Measurements from ENCODE around the gene NOTCH2. TPM values are rescaled to one million over a fixed set of nuclear protein-coding genes. Genes with fewer than 3 reads are reported as not detected.
A peak's percentile ranks its signal among the peaks of the same experiment; 100 is the strongest.

NOTCH2 gene
- total RNA-seq, 1 donor from 2014 or later, result 66.6 TPM

- Histone ChIP-seq H3K27ac (no peak overlapping the region), H3K36me3 (peaks cover 4% of the 10 kb centered on the region), H3K4me2 (no peak overlapping the region), H3K4me1 (no peaks in the 10 kb centered on the region), H4K20me1 (ENCODE audit: low read depth) (peaks cover 3% of the 10 kb centered on the region), H3K9me3 (ENCODE audit: low read depth) (no peaks in the 10 kb centered on the region), H3K9ac (no peak overlapping the region), H3K27me3 (no peaks in the 10 kb centered on the region), H3F3A (ENCODE audit: low read depth) (no peaks in the 10 kb centered on the region), H3K79me2 (ENCODE audit: low read depth) (no peaks in the 10 kb centered on the region), H2AFZ (replicated peaks) (no peak overlapping the region), H3K4me3 (no peak overlapping the region)
- H3K4me1 Mint-ChIP-seq, result peaks cover 11% of the 10 kb centered on the region
- H3K4me3 Mint-ChIP-seq, result no peak overlapping the region
- H3K9me3 Mint-ChIP-seq, result no peaks in the 10 kb centered on the region
- no peak for DNase-seq (ENCODE audit: low spot score)
- no peaks in the 10 kb centered on the region for H3K27me3 Mint-ChIP-seq (ENCODE audit: insufficient read depth, low read depth)
- no peak for TF ChIP-seq EZH2phosphoT487 (IDR thresholded peaks at IDR 0.05)
- TF ChIP-seq CTCF (IDR thresholded peaks at IDR 0.05), result no peak
- no peak for TF ChIP-seq EZH2 (IDR thresholded peaks at IDR 0.05)
- H3K27ac Mint-ChIP-seq, result no peak overlapping the region
- H3K36me3 Mint-ChIP-seq, result peaks cover 29% of the 10 kb centered on the region
These were observed 100.9 kb downstream of the NOTCH2 start for GRCh38 chr1:119968601-119969000.

GRCh38 chr1:119968068-119968492 is 101.4 kb downstream of the NOTCH2 start:
- Histone ChIP-seq H3F3A (ENCODE audit: low read depth) (no peaks in the 10 kb centered on the region), H4K20me1 (ENCODE audit: low read depth) (peaks cover 3% of the 10 kb centered on the region), H3K9me3 (ENCODE audit: low read depth) (no peaks in the 10 kb centered on the region), H2AFZ (replicated peaks) (no peak overlapping the region), H3K79me2 (ENCODE audit: low read depth) (no peaks in the 10 kb centered on the region), H3K27ac (no peak overlapping the region), H3K4me1 (no peaks in the 10 kb centered on the region), H3K4me3 (no peak overlapping the region), H3K36me3 (peaks cover 4% of the 10 kb centered on the region), H3K27me3 (no peaks in the 10 kb centered on the region), H3K4me2 (no peak overlapping the region), H3K9ac (no peak overlapping the region)
- H3K27ac Mint-ChIP-seq, result no peak overlapping the region
- no peaks in the 10 kb centered on the region for H3K27me3 Mint-ChIP-seq (ENCODE audit: insufficient read depth, low read depth)
- no peaks in the 10 kb centered on the region for H3K9me3 Mint-ChIP-seq
- peaks cover 32% of the 10 kb centered on the region for H3K36me3 Mint-ChIP-seq
- H3K4me1 Mint-ChIP-seq, result peaks cover 11% of the 10 kb centered on the region
- DNase-seq (ENCODE audit: low spot score), result peak; percentile 75
- H3K4me3 Mint-ChIP-seq, result no peak overlapping the region
- TF ChIP-seq EZH2phosphoT487 (IDR thresholded peaks at IDR 0.05) (no peak), CTCF (IDR thresholded peaks at IDR 0.05) (peak; percentile 88), EZH2 (IDR thresholded peaks at IDR 0.05) (no peak)

DNA sequence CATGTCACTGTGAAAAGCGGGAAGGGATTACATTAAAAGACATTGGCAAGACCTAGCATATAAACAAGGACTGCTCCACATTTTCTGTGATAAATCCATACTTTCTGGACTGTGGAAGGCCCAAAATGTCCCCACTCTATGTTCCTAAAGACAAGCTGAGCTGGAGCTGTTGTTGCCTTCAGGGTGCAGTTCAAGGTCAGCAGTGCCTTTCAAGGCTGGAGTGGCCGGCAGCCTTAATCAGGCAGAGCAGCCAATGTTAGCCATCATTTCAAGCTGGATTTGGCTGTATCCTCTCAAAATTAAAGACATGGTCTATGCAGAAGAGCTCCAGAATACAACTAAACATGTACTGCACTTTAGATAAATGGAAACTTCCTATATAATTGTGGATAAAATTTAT is 102.8 kb downstream of the NOTCH2 start:
- peaks cover 11% of the 10 kb centered on the region for H3K4me1 Mint-ChIP-seq
- no peak overlapping the region for H3K4me3 Mint-ChIP-seq
- no peaks in the 10 kb centered on the region for H3K27me3 Mint-ChIP-seq (ENCODE audit: insufficient read depth, low read depth)
- H3K4me1 ChIP-seq, result no peaks in the 10 kb centered on the region
- H3K79me2 ChIP-seq (ENCODE audit: low read depth), result no peaks in the 10 kb centered on the region
- no peak overlapping the region for H3K27ac Mint-ChIP-seq
- H3K4me2 ChIP-seq, result no peak overlapping the region
- no peak for DNase-seq (ENCODE audit: low spot score)
- H3K27ac ChIP-seq, result no peak overlapping the region
- H4K20me1 ChIP-seq (ENCODE audit: low read depth), result peaks cover 3% of the 10 kb centered on the region
- H3K9me3 Mint-ChIP-seq, result no peaks in the 10 kb centered on the region
- H3K36me3 Mint-ChIP-seq, result peaks cover 37% of the 10 kb centered on the region
- no peak overlapping the region for H3K4me3 ChIP-seq
- no peak overlapping the region for H3K9ac ChIP-seq
- H2AFZ ChIP-seq (replicated peaks), result no peak overlapping the region
- H3K9me3 ChIP-seq (ENCODE audit: low read depth), result no peaks in the 10 kb centered on the region
- TF ChIP-seq EZH2phosphoT487 (IDR thresholded peaks at IDR 0.05) (no peak), EZH2 (IDR thresholded peaks at IDR 0.05) (no peak), CTCF (IDR thresholded peaks at IDR 0.05) (no peak)
- H3F3A ChIP-seq (ENCODE audit: low read depth), result no peaks in the 10 kb centered on the region
- H3K36me3 ChIP-seq, result peaks cover 4% of the 10 kb centered on the region
- H3K27me3 ChIP-seq, result no peaks in the 10 kb centered on the region
